ENCODE measurements around the gene ANO6. TPM values are rescaled to one million over a fixed set of nuclear protein-coding genes. Genes with fewer than 3 reads are reported as not detected.

Gene ANO6
- total RNA-seq (10 to 100 TPM; 36.8 to 52.3 TPM), polyA plus RNA-seq (10 to 100 TPM; 18.6 to 21.5 TPM)

GRCh38 chr12:45215419-45216229, at the start of gene ANO6:
Gene ANO6, plus strand, starts transcription at chr12:45216095. Its CDS starts 227 bp downstream, at chr12:45216322.
- Histone ChIP-seq H3K9ac (ENCODE audit: low read depth in 1 of 2, low read length in 2 of 2) (peak within 1 kb of the TSS; percentile 82 to 98), H3K36me3 (ENCODE audit: control insufficient read depth in 4 of 4, insufficient read depth in 3 of 4, low read depth in 1 of 4, low read length in 3 of 4) (no peaks in the 10 kb centered on the region), H3K9me3 (ENCODE audit: control insufficient read depth in 4 of 4, low read length in 3 of 4) (no peaks in the 10 kb centered on the region), H3K4me3 (ENCODE audit: low read depth in 1 of 3, low read length in 3 of 3) (peak within 1 kb of the TSS; percentile 79 to 95 (median 94)), H3K27me3 (ENCODE audit: control insufficient read depth in 4 of 4, insufficient read depth in 4 of 4, low read length in 3 of 4) (no peaks in the 10 kb centered on the region), H3K4me1 (ENCODE audit: control insufficient read depth in 4 of 4, insufficient read depth in 4 of 4, low read length in 3 of 4) (peaks cover 8 to 39% (median 27%) of the 10 kb centered on the region in 4 donors), H3K27ac (ENCODE audit: low read depth in 1 of 2, low read length in 2 of 2) (peak within 1 kb of the TSS; percentile 88 to 91)
- no peak for TF ChIP-seq ATF3 (IDR thresholded peaks at IDR 0.05)
- TF ChIP-seq TAF1 (conservative IDR thresholded peaks at IDR 0.05) = peak; percentile 79
- TF ChIP-seq YY1 (IDR thresholded peaks at IDR 0.05) = peak; percentile 77
- TF ChIP-seq JUND (IDR thresholded peaks at IDR 0.05) = peak in 1 of 2 donors; percentile 12
- no peak for TF ChIP-seq HNF4G (IDR thresholded peaks at IDR 0.05)
- peak; percentile 47 for TF ChIP-seq ZBTB33 (IDR thresholded peaks at IDR 0.05)
- TF ChIP-seq CTCF (IDR thresholded peaks at IDR 0.05; ENCODE audit: low read depth, low read length, missing input control) = peak; percentile 3
- TF ChIP-seq HNF4A (conservative IDR thresholded peaks at IDR 0.05) = peak; percentile 76 to 84
- TF ChIP-seq FOXA1 (IDR thresholded peaks at IDR 0.05) = no peak
- peak; percentile 57 for TF ChIP-seq NR2F2 (IDR thresholded peaks at IDR 0.05)
- TF ChIP-seq MAX (IDR thresholded peaks at IDR 0.05) = peak; percentile 70
- TF ChIP-seq GABPA (IDR thresholded peaks at IDR 0.05 in 1 of 2, conservative IDR thresholded peaks at IDR 0.05 in 1 of 2) = peak in 1 of 2 donors; percentile 20
- peak; percentile 79 for TF ChIP-seq SP1 (IDR thresholded peaks at IDR 0.05)
- TF ChIP-seq REST (IDR thresholded peaks at IDR 0.05) = no peak
- TF ChIP-seq RAD21 (IDR thresholded peaks at IDR 0.05) = peak in 1 of 2 donors; percentile 68
- TF ChIP-seq EGR1 (IDR thresholded peaks at IDR 0.05; ENCODE audit: low read depth in 2 of 2) = peak in 1 of 2 donors; percentile 71
- no peak for TF ChIP-seq FOXA2 (IDR thresholded peaks at IDR 0.05)
- peak; percentile 75 to 86 for TF ChIP-seq RXRA (IDR thresholded peaks at IDR 0.05)
- peak; percentile 78 for DNase-seq (ENCODE audit: low spot score)
- under 1% methylated on average over 62 of the region's 62 CpGs for WGBS

Data from liver (tissue), 9 donors.